Measurements from ENCODE around the gene M6PR.

GRCh38 chr12:8906266-8907180 lies 42.9 kb downstream of the M6PR start:
- TF ChIP-seq CTCF (IDR thresholded peaks at IDR 0.05; ENCODE audit: insufficient read depth, low read length) (no peak), POLR2AphosphoS5 (IDR thresholded peaks at IDR 0.05; ENCODE audit: low read depth) (no peak)
- TF ChIP-seq, protein P1, sequence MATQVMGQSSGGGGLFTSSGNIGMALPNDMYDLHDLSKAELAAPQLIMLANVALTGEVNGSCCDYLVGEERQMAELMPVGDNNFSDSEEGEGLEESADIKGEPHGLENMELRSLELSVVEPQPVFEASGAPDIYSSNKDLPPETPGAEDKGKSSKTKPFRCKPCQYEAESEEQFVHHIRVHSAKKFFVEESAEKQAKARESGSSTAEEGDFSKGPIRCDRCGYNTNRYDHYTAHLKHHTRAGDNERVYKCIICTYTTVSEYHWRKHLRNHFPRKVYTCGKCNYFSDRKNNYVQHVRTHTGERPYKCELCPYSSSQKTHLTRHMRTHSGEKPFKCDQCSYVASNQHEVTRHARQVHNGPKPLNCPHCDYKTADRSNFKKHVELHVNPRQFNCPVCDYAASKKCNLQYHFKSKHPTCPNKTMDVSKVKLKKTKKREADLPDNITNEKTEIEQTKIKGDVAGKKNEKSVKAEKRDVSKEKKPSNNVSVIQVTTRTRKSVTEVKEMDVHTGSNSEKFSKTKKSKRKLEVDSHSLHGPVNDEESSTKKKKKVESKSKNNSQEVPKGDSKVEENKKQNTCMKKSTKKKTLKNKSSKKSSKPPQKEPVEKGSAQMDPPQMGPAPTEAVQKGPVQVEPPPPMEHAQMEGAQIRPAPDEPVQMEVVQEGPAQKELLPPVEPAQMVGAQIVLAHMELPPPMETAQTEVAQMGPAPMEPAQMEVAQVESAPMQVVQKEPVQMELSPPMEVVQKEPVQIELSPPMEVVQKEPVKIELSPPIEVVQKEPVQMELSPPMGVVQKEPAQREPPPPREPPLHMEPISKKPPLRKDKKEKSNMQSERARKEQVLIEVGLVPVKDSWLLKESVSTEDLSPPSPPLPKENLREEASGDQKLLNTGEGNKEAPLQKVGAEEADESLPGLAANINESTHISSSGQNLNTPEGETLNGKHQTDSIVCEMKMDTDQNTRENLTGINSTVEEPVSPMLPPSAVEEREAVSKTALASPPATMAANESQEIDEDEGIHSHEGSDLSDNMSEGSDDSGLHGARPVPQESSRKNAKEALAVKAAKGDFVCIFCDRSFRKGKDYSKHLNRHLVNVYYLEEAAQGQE (IDR thresholded peaks at IDR 0.05; ENCODE audit: insufficient replicate concordance, low read depth), result no peak

Measured in HL-60 (cell line).